Muscle of leg (tissue), 16 donors: Measurements from ENCODE around the gene ARFGAP1. TPM values are rescaled to one million over a fixed set of nuclear protein-coding genes. Genes with fewer than 3 reads are reported as not detected.

ENCODE experiments used
- DNase-seq: peaks from one replicate; pipeline ENCODE4 v3.0.0; 2013
- H3K27ac ChIP-seq: one replicate; pipeline ENCODE4 v1.5.1; 2013; ENCODE audit warnings: mild to moderate bottlenecking, low read length, control low read depth
- H3K27me3 ChIP-seq: one replicate; pipeline ENCODE4 v1.6.1; 2013; ENCODE audit warnings: low read length; ENCODE audit not compliant: control insufficient read depth, insufficient read depth
- H3K36me3 ChIP-seq: one replicate; pipeline ENCODE4 v1.6.1; 2013; ENCODE audit warnings: low read length; ENCODE audit not compliant: control insufficient read depth, insufficient read depth
- H3K4me1 ChIP-seq: one replicate; pipeline ENCODE4 v1.6.1; 2013; ENCODE audit warnings: low read length; ENCODE audit not compliant: control insufficient read depth, insufficient read depth
- H3K4me3 ChIP-seq: one replicate; pipeline ENCODE4 v1.5.1; 2013; ENCODE audit warnings: low read length, control low read depth
- H3K9me3 ChIP-seq: replicated peaks from 2 replicates; pipeline ENCODE4 v1.6.1; 2013; ENCODE audit warnings: low read depth, low read length; ENCODE audit not compliant: control insufficient read depth
- WGBS: methylation state at CpG from one replicate; pipeline ENCODE4 v1.1.5; 2013; ENCODE audit warnings: missing lambda C conversion rate; ENCODE audit not compliant: insufficient coverage; 5-methylcytosine and 5-hydroxymethylcytosine counted together
- long read RNA-seq, 11 donors: transcript quantifications; one replicate each; lab custom pipeline, GENCODE V29; 2026
- polyA plus RNA-seq, 8 donors: library from polyadenylated mRNA; unstranded; fragments of 120-200 nt; gene quantifications; one replicate each; pipeline versions ENCODE4 v1.2.1 to v1.2.3, GENCODE V29; 2013; ENCODE audit warnings: inconsistent platforms in 1 of 8, low replicate concordance in 1 of 8; ENCODE audit not compliant: insufficient read length in 8 of 8, insufficient read depth in 1 of 8
- total RNA-seq: library from RNA; stranded (reverse); fragments of 120-200 nt; gene quantifications from one replicate; pipeline ENCODE4 v1.2.4, GENCODE V29; 2013

ARFGAP1 gene
- total RNA-seq: 62.6 TPM
- 100 to 1,000 TPM in 1 of 8 donors, 10 to 100 TPM in 7; 74.8 to 103 (median 87.0) TPM for polyA plus RNA-seq
- long read RNA-seq, donor 1, partial matches to known transcripts: 0 of 3 reads
- long read RNA-seq, donor 1, other reads (novel, unspliced or antisense): 0 of 3 reads
- long read RNA-seq, donor 2: 0 reads
- long read RNA-seq, donor 3, transcript ARFGAP1-203 (13 exons, 3,281 nt): major isoform, 5 of 9 reads
- long read RNA-seq, donor 3, partial matches to known transcripts: 0 of 9 reads
- long read RNA-seq, donor 3, other reads (novel, unspliced or antisense): 0 of 9 reads
- long read RNA-seq, donor 4, transcript ARFGAP1-203 (13 exons, 3,281 nt): major isoform, 7 of 12 reads
- long read RNA-seq, donor 4, partial matches to known transcripts: 0 of 12 reads
- long read RNA-seq, donor 4, other reads (novel, unspliced or antisense): 0 of 12 reads
- long read RNA-seq, donor 5, transcript ARFGAP1-203 (13 exons, 3,281 nt): major isoform, 12 of 72 reads
- long read RNA-seq, donor 5, partial matches to known transcripts: 54 of 72 reads
- long read RNA-seq, donor 5, other reads (novel, unspliced or antisense): 0 of 72 reads
- long read RNA-seq, donor 6, transcript ARFGAP1-203 (13 exons, 3,281 nt): major isoform, 7 of 14 reads
- long read RNA-seq, donor 6, partial matches to known transcripts: 0 of 14 reads
- long read RNA-seq, donor 6, other reads (novel, unspliced or antisense): 0 of 14 reads
- long read RNA-seq, donor 7, partial matches to known transcripts: 0 of 6 reads
- long read RNA-seq, donor 7, other reads (novel, unspliced or antisense): 0 of 6 reads
- long read RNA-seq, donor 8, partial matches to known transcripts: 0 of 2 reads
- long read RNA-seq, donor 8, other reads (novel, unspliced or antisense): 0 of 2 reads
- long read RNA-seq, donor 9, transcript ARFGAP1-203 (13 exons, 3,281 nt): major isoform, 6 of 19 reads
- long read RNA-seq, donor 9, partial matches to known transcripts: 10 of 19 reads
- long read RNA-seq, donor 9, other reads (novel, unspliced or antisense): 0 of 19 reads
- long read RNA-seq, donor 10, partial matches to known transcripts: 21 of 25 reads
- long read RNA-seq, donor 10, other reads (novel, unspliced or antisense): 0 of 25 reads
- long read RNA-seq, donor 11, transcript ARFGAP1-203 (13 exons, 3,281 nt): major isoform, 8 of 10 reads
- long read RNA-seq, donor 11, partial matches to known transcripts: 0 of 10 reads
- long read RNA-seq, donor 11, other reads (novel, unspliced or antisense): 0 of 10 reads

GRCh38 chr20:63272105-63273058, at the start of gene ARFGAP1:
TSS of gene ARFGAP1 (plus strand) at chr20:63272813. CDS start at chr20:63275581, 2,768 bp downstream.
- H3K9me3 ChIP-seq: no peaks in the 10 kb centered on the region
- 2% methylated on average over 81 of the region's 97 CpGs for WGBS

GRCh38 chr20:63223121-63223825, 49.3 kb upstream of the ARFGAP1 start:
- Histone ChIP-seq H3K27me3 (peaks cover 7% of the 10 kb centered on the region), H3K36me3 (no peaks in the 10 kb centered on the region), H3K27ac (no peak overlapping the region), H3K9me3 (no peaks in the 10 kb centered on the region), H3K4me1 (peaks cover 18% of the 10 kb centered on the region), H3K4me3 (no peak overlapping the region)
- 38% methylated on average over 9 of the region's 12 CpGs for WGBS
- DNase-seq: no peak

More at GRCh38 chr20:63272105-63273058, at the start of gene ARFGAP1:
- Histone ChIP-seq H3K36me3 (peaks cover 22% of the 10 kb centered on the region), H3K4me1 (peaks cover 53% of the 10 kb centered on the region), H3K27me3 (no peaks in the 10 kb centered on the region), H3K27ac (peak within 1 kb of the TSS; percentile 47), H3K4me3 (peak within 1 kb of the TSS; percentile 85)
- peak; percentile 97 for DNase-seq

- Histone ChIP-seq H3K27me3 (peaks cover 7% of the 10 kb centered on the region), H3K4me3 (no peak overlapping the region), H3K4me1 (peaks cover 22% of the 10 kb centered on the region), H3K36me3 (no peaks in the 10 kb centered on the region), H3K27ac (no peak overlapping the region), H3K9me3 (no peaks in the 10 kb centered on the region)
- no peak for DNase-seq
- 79% methylated on average over 2 of the region's 6 CpGs for WGBS
Observed at GRCh38 chr20:63223826-63224207, 48.8 kb upstream of the ARFGAP1 start.

GRCh38 chr20:63224412-63225081, 48.1 kb upstream of the ARFGAP1 start:
- H3K27ac ChIP-seq: no peak overlapping the region
- H3K36me3 ChIP-seq: no peaks in the 10 kb centered on the region
- DNase-seq: peak; percentile 50
- WGBS: 21% methylated on average over 15 of the region's 16 CpGs
- no peaks in the 10 kb centered on the region for H3K9me3 ChIP-seq
- H3K4me3 ChIP-seq: no peak overlapping the region
- peaks cover 10% of the 10 kb centered on the region for H3K27me3 ChIP-seq
- peaks cover 27% of the 10 kb centered on the region for H3K4me1 ChIP-seq

GRCh38 chr20:63225082-63225454, 47.5 kb upstream of the ARFGAP1 start:
- H3K9me3 ChIP-seq: no peaks in the 10 kb centered on the region
- H3K27me3 ChIP-seq: peaks cover 10% of the 10 kb centered on the region
- H3K4me3 ChIP-seq: no peak overlapping the region
- H3K27ac ChIP-seq: no peak overlapping the region
- no peak for DNase-seq
- H3K36me3 ChIP-seq: no peaks in the 10 kb centered on the region
- WGBS: 28% methylated on average over 6 of the region's 7 CpGs
- H3K4me1 ChIP-seq: peaks cover 28% of the 10 kb centered on the region

GRCh38 chr20:63226042-63226943, 46.3 kb upstream of the ARFGAP1 start:
- Histone ChIP-seq H3K36me3 (no peaks in the 10 kb centered on the region), H3K9me3 (no peaks in the 10 kb centered on the region), H3K27me3 (peaks cover 16% of the 10 kb centered on the region), H3K4me1 (peaks cover 38% of the 10 kb centered on the region), H3K4me3 (no peak overlapping the region), H3K27ac (no peak overlapping the region)
- no peak for DNase-seq
- 72% methylated on average over 17 of the region's 19 CpGs for WGBS

- Histone ChIP-seq H3K27me3 (peaks cover 17% of the 10 kb centered on the region), H3K4me1 (peaks cover 38% of the 10 kb centered on the region), H3K36me3 (no peaks in the 10 kb centered on the region), H3K4me3 (no peak overlapping the region), H3K9me3 (no peaks in the 10 kb centered on the region), H3K27ac (no peak overlapping the region)
- DNase-seq: no peak
- WGBS: 100% methylated on average over 3 of the region's 5 CpGs
Observed at GRCh38 chr20:63227260-63227659, 45.4 kb upstream of the ARFGAP1 start.

- Histone ChIP-seq H3K9me3 (no peaks in the 10 kb centered on the region), H3K27me3 (peaks cover 18% of the 10 kb centered on the region), H3K4me1 (peaks cover 34% of the 10 kb centered on the region), H3K36me3 (no peaks in the 10 kb centered on the region), H3K27ac (no peak overlapping the region), H3K4me3 (no peak overlapping the region)
- no peak for DNase-seq
- 45% methylated on average over 13 of the region's 13 CpGs for WGBS
Observed at GRCh38 chr20:63228806-63229205, 43.8 kb upstream of the ARFGAP1 start.
